ENCODE results near the gene DPYD. TPM values are rescaled to one million over a fixed set of nuclear protein-coding genes. Genes with fewer than 3 reads are reported as not detected.

DPYD gene
- total RNA-seq, 1 experiment from 2014 or later: 7.0 TPM

DNA sequence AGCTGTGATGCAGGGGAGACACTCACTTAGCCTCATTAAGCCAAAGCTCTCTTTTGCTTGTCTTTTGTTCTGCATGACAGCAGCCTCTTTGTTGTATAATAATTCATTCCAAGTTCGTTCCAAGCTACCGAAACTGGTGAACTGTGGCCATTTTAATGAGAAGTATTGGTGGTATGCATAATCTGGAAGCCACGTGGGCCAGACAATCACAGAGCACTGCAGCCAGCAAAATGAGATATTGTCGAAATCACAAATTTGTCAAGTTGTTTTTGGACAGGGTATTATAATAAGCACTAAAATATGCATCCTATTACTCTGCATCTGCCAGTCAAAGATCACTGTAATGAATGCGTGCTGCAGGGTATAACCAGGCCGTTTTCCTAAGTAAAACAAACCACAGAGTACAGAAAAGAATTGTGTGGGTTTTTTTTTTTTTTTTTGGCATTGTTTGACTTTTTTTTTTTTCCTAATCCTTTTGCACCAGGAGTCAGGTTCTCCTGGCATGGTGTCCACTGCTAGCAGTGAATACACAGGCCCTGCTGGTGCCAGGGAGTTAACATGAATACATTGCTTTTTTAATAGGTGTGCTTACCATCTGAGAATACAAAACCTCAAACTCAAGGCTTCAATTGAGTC lies 775.4 kb downstream of the DPYD start:
- Histone ChIP-seq H3K4me3 (ENCODE audit: low read depth, low read length) (no peak overlapping the region), H3K36me3 (ENCODE audit: control insufficient read depth, insufficient read depth, low read length) (no peaks in the 10 kb centered on the region), H3K9me3 (no peaks in the 10 kb centered on the region), H3K27me3 (replicated peaks; ENCODE audit: control insufficient read depth, insufficient read depth, low read length) (no peaks in the 10 kb centered on the region), H3K4me1 (no peaks in the 10 kb centered on the region)
- BruUV-seq (replicated peaks): no TSS peak
- ChIA-PET POLR2A (no interaction called here), CTCF (no interaction called here)
- intact Hi-C loops (cut with micrococcal nuclease; ENCODE audit: unreplicated experiment): no loop called here
- H3K9me3 Mint-ChIP-seq (ENCODE audit: unreplicated experiment): no peaks in the 10 kb centered on the region
- no peaks in the 10 kb centered on the region for H3K4me1 Mint-ChIP-seq (ENCODE audit: low read depth, unreplicated experiment)
- H3K27ac Mint-ChIP-seq (ENCODE audit: unreplicated experiment): no peak overlapping the region
- H3K4me3 Mint-ChIP-seq (ENCODE audit: unreplicated experiment): no peak overlapping the region
- H3K36me3 Mint-ChIP-seq (ENCODE audit: insufficient read depth, unreplicated experiment): no peaks in the 10 kb centered on the region
- H3K27me3 Mint-ChIP-seq (ENCODE audit: insufficient read depth, unreplicated experiment): no peaks in the 10 kb centered on the region
- no peak for DNase-seq
- TF ChIP-seq, protein P1, sequence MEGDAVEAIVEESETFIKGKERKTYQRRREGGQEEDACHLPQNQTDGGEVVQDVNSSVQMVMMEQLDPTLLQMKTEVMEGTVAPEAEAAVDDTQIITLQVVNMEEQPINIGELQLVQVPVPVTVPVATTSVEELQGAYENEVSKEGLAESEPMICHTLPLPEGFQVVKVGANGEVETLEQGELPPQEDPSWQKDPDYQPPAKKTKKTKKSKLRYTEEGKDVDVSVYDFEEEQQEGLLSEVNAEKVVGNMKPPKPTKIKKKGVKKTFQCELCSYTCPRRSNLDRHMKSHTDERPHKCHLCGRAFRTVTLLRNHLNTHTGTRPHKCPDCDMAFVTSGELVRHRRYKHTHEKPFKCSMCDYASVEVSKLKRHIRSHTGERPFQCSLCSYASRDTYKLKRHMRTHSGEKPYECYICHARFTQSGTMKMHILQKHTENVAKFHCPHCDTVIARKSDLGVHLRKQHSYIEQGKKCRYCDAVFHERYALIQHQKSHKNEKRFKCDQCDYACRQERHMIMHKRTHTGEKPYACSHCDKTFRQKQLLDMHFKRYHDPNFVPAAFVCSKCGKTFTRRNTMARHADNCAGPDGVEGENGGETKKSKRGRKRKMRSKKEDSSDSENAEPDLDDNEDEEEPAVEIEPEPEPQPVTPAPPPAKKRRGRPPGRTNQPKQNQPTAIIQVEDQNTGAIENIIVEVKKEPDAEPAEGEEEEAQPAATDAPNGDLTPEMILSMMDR (IDR thresholded peaks at IDR 0.05; ENCODE audit: insufficient read depth in 1 of 2, low read depth in 1 of 2, low read length in 1 of 2, severe bottlenecking in 1 of 2, unreplicated experiment in 1 of 2): no peak

DNA sequence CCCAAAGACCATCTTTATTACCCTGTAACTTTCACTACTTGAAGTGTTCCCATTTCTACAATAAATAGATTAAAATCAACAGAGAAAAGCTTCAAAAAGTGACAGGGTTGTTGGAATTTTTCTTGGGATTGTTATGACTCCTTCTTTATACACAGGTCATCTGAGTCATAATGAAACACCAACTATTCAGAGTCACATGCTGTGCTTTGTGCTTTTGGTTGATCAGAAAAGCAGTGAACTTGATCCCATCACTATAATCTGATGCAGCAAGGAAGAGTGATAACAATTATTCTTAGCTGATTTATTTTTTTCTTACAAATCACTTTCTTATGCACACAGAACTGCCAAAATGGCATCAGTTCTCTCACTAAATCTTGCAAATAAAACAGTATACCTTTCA lies 776.3 kb downstream of the DPYD start:
- Histone ChIP-seq H3K27me3 (replicated peaks; ENCODE audit: control insufficient read depth, insufficient read depth, low read length) (no peaks in the 10 kb centered on the region), H3K36me3 (ENCODE audit: control insufficient read depth, insufficient read depth, low read length) (no peaks in the 10 kb centered on the region), H3K4me1 (no peaks in the 10 kb centered on the region), H3K4me3 (ENCODE audit: low read depth, low read length) (no peak overlapping the region), H3K9me3 (no peaks in the 10 kb centered on the region)
- H3K27me3 Mint-ChIP-seq (ENCODE audit: insufficient read depth, unreplicated experiment): no peaks in the 10 kb centered on the region
- BruUV-seq (replicated peaks): no TSS peak
- H3K9me3 Mint-ChIP-seq (ENCODE audit: unreplicated experiment): no peaks in the 10 kb centered on the region
- H3K4me3 Mint-ChIP-seq (ENCODE audit: unreplicated experiment): no peak overlapping the region
- H3K36me3 Mint-ChIP-seq (ENCODE audit: insufficient read depth, unreplicated experiment): no peaks in the 10 kb centered on the region
- intact Hi-C loops (cut with micrococcal nuclease; ENCODE audit: unreplicated experiment): no loop called here
- TF ChIP-seq, protein P1 (IDR thresholded peaks at IDR 0.05; ENCODE audit: insufficient read depth in 1 of 2, low read depth in 1 of 2, low read length in 1 of 2, severe bottlenecking in 1 of 2, unreplicated experiment in 1 of 2): no peak
- H3K27ac Mint-ChIP-seq (ENCODE audit: unreplicated experiment): no peak overlapping the region
- no peak for DNase-seq
- H3K4me1 Mint-ChIP-seq (ENCODE audit: low read depth, unreplicated experiment): no peaks in the 10 kb centered on the region
- CTCF ChIA-PET: no interaction called here
- POLR2A ChIA-PET: no interaction called here

- CTCF ChIA-PET: no interaction called here
- intact Hi-C loops (cut with micrococcal nuclease; ENCODE audit: unreplicated experiment): no loop called here
Measured at GRCh38 chr1:97143236-97143882, 777.5 kb downstream of the DPYD start.

More at GRCh38 chr1:97143236-97143882, 777.5 kb downstream of the DPYD start:
- Mint-ChIP-seq H3K27me3 (ENCODE audit: insufficient read depth, unreplicated experiment) (no peaks in the 10 kb centered on the region), H3K4me3 (ENCODE audit: unreplicated experiment) (no peak overlapping the region), H3K4me1 (ENCODE audit: low read depth, unreplicated experiment) (no peaks in the 10 kb centered on the region), H3K9me3 (ENCODE audit: unreplicated experiment) (no peaks in the 10 kb centered on the region), H3K27ac (ENCODE audit: unreplicated experiment) (no peak overlapping the region), H3K36me3 (ENCODE audit: insufficient read depth, unreplicated experiment) (no peaks in the 10 kb centered on the region)
- H3K36me3 ChIP-seq (ENCODE audit: control insufficient read depth, insufficient read depth, low read length): no peaks in the 10 kb centered on the region
- no TSS peak for BruUV-seq (replicated peaks)
- DNase-seq: no peak
- TF ChIP-seq, protein P1 (IDR thresholded peaks at IDR 0.05; ENCODE audit: insufficient read depth in 1 of 2, low read depth in 1 of 2, low read length in 1 of 2, severe bottlenecking in 1 of 2, unreplicated experiment in 1 of 2): no peak
- H3K4me1 ChIP-seq: peaks cover 3% of the 10 kb centered on the region; the same call in 1 of the 2 replicates
- H3K9me3 ChIP-seq: no peaks in the 10 kb centered on the region
- H3K4me3 ChIP-seq (ENCODE audit: low read depth, low read length): no peak overlapping the region
- POLR2A ChIA-PET: no interaction called here
- H3K27me3 ChIP-seq (replicated peaks; ENCODE audit: control insufficient read depth, insufficient read depth, low read length): no peaks in the 10 kb centered on the region
